Activated CD4-positive, alpha-beta T cell treated with anti-CD3 and anti-CD28 coated beads, Interleukin-2, Interleukin-4, amounts not matched to agents 100 ng/mL and 50 ng/mL, durations not matched to agents 16 hours and 8 hours (primary cell): ENCODE measurements around the gene TNFAIP8L3.
"Not testable (repeated sequence)": the region's sequence is repeated elsewhere in the genome, so short reads cannot be mapped to it uniquely, and the experiment has no call there.

Experiments
- DNase-seq: peaks from one replicate; pipeline ENCODE4 v3.0.0-alpha.2; 2020; ENCODE audit warnings: low spot score

TNFAIP8L3 gene

GRCh38 chr15:51060030-51060673, 34.6 kb downstream of the TNFAIP8L3 start:
- no peak for DNase-seq

DNA sequence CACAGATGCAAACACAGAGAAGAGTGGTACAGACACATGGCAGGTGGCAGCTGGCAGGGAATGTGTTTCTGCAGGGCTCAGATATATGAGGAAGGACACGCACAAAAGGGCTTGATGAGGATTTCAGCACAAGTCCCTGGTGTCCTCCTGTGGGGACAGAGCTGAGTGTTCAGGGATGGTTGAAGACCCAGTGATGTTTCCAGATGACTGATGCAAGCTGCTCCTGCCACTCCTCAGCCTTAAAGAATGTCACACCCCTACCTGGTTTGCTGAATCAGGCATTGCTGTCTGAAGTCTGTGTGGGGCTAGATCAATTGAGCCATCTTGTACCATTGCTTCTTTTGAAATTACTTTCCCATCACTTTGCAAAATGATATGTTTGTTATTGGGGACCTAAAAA, 40.2 kb downstream of the TNFAIP8L3 start:
- no peak for DNase-seq

DNA sequence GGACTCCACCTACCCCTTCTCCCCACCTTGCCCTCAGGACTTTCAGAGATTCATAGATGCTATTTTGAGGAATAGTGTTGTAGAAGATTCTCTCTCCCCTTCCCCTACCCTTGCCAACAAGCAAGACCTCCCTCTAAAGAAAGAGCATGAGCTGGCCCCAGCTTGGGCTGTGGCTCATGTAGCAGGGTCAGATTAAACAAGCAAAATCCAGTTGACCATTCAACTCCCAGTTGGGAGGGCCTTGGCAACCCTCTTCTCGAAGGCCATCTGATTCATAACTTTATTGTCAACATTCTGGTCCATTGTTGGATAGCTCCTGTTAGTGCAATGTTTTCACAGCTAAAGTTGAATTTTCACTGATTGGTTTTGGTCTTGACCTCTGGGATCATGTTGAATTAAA, 41.1 kb downstream of the TNFAIP8L3 start:
- no peak for DNase-seq

DNA sequence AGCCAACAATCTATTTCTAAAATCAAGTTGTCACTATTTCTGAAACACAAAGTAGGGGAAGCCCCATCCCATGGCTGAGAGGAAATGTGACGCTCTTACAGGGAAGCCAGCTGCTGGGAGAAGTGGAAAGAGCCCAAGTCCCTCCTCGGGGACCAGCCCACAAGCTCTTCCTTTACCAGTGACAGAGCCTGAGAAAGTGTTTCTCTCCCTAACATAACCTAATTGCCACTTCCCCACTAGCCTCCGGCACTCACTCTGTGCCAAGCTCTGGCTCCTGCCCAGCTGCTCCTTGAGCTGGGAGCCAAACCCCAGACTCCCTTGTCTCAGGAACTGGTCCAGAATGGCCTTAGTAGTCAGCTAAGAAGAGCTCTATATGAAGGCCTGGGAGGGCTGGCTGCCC, 42.9 kb downstream of the TNFAIP8L3 start:
- DNase-seq, result no peak

DNA sequence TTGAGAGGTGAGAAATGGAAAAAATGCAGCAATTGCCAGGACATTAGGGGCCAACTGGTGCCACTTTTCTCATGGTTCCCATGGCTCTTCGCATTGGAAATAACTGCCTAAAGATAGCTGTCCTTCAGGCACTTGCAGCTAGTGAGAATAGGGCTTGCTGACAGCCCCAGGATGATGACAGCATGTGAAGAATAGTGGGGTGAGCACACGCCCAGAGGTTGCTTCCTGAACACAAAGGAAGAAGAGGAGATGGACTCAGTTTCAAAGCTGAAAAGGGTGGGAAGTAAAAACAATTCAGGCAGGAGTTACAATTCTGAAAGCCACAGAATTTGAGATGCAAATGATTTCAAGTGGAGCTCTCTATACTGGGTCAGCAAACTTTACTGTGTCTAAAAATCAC, 45.6 kb downstream of the TNFAIP8L3 start:
- DNase-seq, result no peak

- no peak for DNase-seq
Measured at GRCh38 chr15:51048308-51048707, 46.4 kb downstream of the TNFAIP8L3 start.

DNA sequence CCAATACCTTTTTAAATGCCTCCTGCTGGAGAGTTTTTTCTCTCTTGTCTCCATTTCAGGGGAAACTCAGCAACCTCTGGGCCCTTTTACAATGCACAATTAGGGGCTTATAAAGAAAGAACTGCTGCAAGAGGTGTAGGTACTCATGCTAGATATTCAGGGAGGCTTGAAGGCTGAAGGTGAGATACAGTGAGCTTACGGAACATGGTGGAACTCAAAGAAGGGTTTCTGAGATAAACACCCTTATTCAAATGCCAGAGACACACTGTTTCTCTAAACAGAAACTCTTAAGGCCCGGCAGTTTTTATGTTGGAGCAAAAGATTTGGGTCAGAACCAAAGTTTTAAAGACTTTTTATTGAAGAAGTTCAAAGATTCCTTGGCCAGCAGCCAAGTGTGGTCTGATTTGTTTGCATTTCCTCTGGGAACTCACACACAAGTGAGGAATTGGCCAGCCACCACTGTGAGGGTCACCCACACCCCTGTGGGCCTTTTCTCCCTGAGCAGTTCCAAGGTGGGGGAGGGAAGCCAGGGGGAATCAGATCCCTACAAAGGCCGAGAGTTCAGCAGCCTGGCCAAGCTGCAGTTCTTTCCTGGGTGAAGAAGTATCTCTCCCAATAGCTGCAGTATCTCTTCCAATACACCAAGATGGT, 47.8 kb downstream of the TNFAIP8L3 start:
- DNase-seq, result no peak

GRCh38 chr15:51046016-51046415, 48.7 kb downstream of the TNFAIP8L3 start:
- DNase-seq, result no peak

DNA sequence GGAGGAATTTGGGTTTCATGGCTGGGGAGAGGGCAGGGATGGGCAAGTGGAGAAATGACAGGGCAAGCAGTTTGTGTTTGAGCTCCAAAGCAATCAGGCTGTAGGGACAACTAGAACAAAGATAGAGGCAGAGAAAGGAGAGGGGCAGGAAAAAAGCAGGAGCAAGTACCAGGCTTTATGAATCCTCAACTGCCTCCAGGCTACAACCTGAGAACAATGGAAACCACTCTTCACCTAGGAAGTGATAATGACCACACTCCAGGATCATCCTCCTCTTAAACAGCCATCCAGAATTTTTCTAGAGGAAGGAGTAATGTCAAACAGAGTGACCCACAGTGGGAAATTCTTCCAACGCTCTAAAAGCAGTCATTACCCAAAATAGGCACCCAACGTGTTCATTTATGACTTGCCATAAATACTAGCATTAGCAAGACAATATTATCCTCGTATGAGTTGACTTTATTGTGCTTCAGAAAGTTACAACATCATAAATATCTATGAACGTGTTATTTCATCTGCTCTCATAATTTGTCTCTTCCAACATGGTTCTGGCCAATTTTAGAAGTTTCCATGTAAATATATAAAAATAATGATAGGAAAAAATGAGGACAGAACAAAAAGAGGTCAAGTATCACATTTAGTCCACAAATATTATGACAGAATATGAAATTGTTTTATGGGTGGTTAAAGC, 50.5 kb downstream of the TNFAIP8L3 start:
- no peak for DNase-seq

- DNase-seq, result no peak
Measured at GRCh38 chr15:51038974-51039319, 55.8 kb downstream of the TNFAIP8L3 start.

DNA sequence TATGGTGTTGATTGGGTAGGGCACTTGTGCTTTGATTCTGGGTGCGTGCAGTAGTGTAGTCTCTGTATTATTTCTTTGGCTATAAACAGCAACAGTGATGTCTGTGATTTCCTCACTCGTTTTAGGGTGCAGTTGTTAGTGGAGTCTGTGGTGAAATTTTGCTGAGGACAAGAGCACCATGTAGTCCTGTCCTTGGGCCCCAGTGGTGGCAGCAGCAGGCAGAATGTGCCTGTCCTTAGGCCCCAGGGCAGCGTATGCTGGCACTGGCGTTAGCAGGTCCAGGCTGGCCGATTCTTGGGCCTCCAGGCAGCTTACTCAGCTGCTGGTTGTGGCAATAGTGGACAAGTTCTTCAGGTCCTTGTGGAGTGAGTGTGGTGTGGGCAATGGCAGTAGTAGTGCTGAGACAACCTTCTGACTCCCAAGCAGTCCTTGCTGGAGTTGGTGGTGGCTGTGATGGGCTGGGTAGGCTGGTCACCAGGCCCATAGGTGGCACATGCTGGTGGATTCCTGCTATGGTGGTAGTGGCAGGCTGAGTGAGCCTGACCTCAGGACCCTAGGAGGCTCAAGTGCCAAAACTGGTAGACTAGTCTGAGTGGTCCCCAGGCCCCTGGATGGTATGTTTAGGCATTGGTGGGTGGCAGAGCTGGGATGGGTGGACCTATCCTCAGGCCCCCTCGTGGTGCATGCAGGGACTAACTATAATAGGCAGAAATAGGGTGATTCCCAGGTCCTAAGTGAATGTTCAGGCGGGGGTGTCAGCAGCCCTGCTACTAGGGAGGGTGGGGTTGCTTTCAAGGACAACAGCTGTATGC, 56.3 kb downstream of the TNFAIP8L3 start:
- DNase-seq, result no peak

DNA sequence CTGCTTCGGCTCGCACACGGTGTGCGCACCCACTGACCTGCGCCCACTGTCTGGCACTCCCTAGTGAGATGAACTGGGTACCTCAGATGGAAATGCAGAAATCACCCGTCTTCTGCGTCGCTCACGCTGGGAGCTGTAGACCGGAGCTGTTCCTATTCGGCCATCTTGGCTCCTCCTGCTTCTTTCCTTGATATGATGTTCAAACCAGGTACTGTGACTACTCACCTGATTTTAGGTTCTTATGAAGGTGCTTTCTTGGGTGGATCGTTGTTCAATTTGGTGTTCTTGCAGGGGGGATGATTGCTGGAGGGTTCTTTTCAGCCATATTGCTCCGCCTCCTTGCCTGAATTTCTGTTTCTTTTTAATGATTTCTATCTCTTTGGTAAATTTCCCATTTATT, 57.2 kb downstream of the TNFAIP8L3 start:
- not testable (repeated sequence) for DNase-seq

GRCh38 chr15:51030649-51031316, 63.9 kb downstream of the TNFAIP8L3 start:
- no peak for DNase-seq

GRCh38 chr15:51025454-51025846, 69.3 kb downstream of the TNFAIP8L3 start:
- DNase-seq, result no peak

- no peak for DNase-seq
Measured at GRCh38 chr15:51024735-51025453, 69.8 kb downstream of the TNFAIP8L3 start.

- DNase-seq, result no peak
Measured at GRCh38 chr15:51023499-51023898, 71.2 kb downstream of the TNFAIP8L3 start.

GRCh38 chr15:51022206-51022605, 72.5 kb downstream of the TNFAIP8L3 start:
- DNase-seq, result no peak

DNA sequence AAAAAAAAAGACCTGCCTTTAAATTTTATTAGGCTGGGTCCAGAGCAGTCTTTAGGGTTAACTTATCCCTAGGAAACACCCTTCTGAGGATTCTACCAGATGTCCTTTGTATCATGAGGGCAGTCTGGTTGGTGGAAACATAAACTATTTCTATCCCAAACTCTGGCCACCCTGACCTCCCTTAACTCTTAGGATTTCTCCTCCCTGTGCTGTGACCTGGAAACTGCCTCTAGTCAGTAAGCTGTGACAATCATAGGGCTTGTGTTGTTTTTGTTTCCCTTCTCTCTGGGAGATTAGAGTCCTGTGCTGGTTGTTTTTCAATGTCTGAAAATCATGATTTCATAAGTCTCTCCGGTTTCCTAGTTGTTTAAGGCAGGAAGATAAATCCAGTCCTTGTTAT, 78.1 kb downstream of the TNFAIP8L3 start:
- DNase-seq, result no peak

- DNase-seq, result no peak
Measured at GRCh38 chr15:51011212-51011611, 83.5 kb downstream of the TNFAIP8L3 start.

DNA sequence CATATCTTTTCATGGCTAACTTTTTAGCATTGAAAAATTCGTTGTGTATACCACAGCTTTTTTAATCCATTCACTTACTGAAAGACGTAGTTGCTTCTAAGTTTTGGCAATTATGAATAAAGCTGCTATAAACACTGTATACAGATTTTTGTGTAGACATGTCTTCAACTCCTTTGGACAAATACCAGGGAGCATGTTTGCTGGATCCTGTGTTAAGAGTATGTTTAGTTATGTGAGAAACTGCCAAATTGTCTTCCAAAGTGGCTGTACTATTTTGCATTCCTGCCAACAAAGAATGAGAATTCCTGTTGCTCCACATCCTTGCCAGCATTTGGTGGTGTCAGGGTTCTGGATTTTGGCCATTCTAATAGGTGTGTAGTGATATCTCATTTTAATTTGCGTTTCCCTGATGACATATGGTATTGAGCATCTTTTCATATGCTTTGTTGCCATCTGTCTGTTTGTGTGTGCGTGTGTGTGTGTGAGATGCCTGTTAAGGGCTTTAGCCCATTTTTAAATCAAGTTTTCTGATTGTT, 87.5 kb downstream of the TNFAIP8L3 start:
- DNase-seq, result no peak
